ENCODE data around the gene PCBP1.
A peak's percentile ranks its signal among the peaks of the same experiment; 100 is the strongest.
"Not testable (repeated sequence)": the region's sequence is repeated elsewhere in the genome, so short reads cannot be mapped to it uniquely, and the experiment has no call there.

The PCBP1 gene

GRCh38 chr2:70095720-70096670, 8.7 kb downstream of the PCBP1 start:
- Histone ChIP-seq H3K4me3 (no peak overlapping the region), H3K9me3 (no peaks in the 10 kb centered on the region), H3K4me1 (no peaks in the 10 kb centered on the region), H3K27me3 (ENCODE audit: low read depth) (no peaks in the 10 kb centered on the region), H3K36me3 (replicated peaks) (no peaks in the 10 kb centered on the region)
- in situ Hi-C loops (cut with MboI; ENCODE audit: low sequenced_read_pairs), result no loop called here
- no peak for DNase-seq (ENCODE audit: low spot score in 2 of 2)

- Histone ChIP-seq H3K4me3 (no peak overlapping the region), H3K27me3 (ENCODE audit: low read depth) (no peaks in the 10 kb centered on the region)
- in situ Hi-C loops (cut with MboI; ENCODE audit: low sequenced_read_pairs), result no loop called here
These were observed 10.8 kb downstream of the PCBP1 start for GRCh38 chr2:70098032-70098431.

GRCh38 chr2:70099270-70099669, 12.0 kb downstream of the PCBP1 start:
- Histone ChIP-seq H3K4me1 (peaks cover 10% of the 10 kb centered on the region), H3K27me3 (ENCODE audit: low read depth) (no peaks in the 10 kb centered on the region), H3K9me3 (no peaks in the 10 kb centered on the region; the same call in 1 of the 2 replicates), H3K4me3 (no peak overlapping the region), H3K36me3 (replicated peaks) (no peaks in the 10 kb centered on the region)
- in situ Hi-C loops (cut with MboI; ENCODE audit: low sequenced_read_pairs), result no loop called here
- no peak for DNase-seq (ENCODE audit: low spot score in 2 of 2)

More at GRCh38 chr2:70098032-70098431, 10.8 kb downstream of the PCBP1 start:
- no peaks in the 10 kb centered on the region for H3K36me3 ChIP-seq (replicated peaks)
- no peak for DNase-seq (ENCODE audit: low spot score in 2 of 2)
- H3K4me1 ChIP-seq, result no peaks in the 10 kb centered on the region; the same call in 1 of the 2 replicates
- no peaks in the 10 kb centered on the region; the same call in 1 of the 2 replicates for H3K9me3 ChIP-seq

- no peak for DNase-seq (ENCODE audit: low spot score in 2 of 2)
- H3K4me3 ChIP-seq, result no peak overlapping the region
- in situ Hi-C loops (cut with MboI; ENCODE audit: low sequenced_read_pairs), result no loop called here
- no peaks in the 10 kb centered on the region for H3K36me3 ChIP-seq (replicated peaks)
- no peaks in the 10 kb centered on the region; the same call in 1 of the 2 replicates for H3K9me3 ChIP-seq
- H3K27me3 ChIP-seq (ENCODE audit: low read depth), result no peaks in the 10 kb centered on the region
- H3K4me1 ChIP-seq, result peaks cover 17% of the 10 kb centered on the region
These were observed 13.9 kb downstream of the PCBP1 start for GRCh38 chr2:70101174-70101573.

GRCh38 chr2:70101686-70102085, 14.4 kb downstream of the PCBP1 start:
- H3K36me3 ChIP-seq (replicated peaks); in situ Hi-C loops (cut with MboI; ENCODE audit: low sequenced_read_pairs); H3K4me3 ChIP-seq; DNase-seq (ENCODE audit: low spot score in 2 of 2); H3K9me3 ChIP-seq; H3K27me3 ChIP-seq (ENCODE audit: low read depth): not testable (repeated sequence)
- peaks cover 17% of the 10 kb centered on the region for H3K4me1 ChIP-seq

- DNase-seq (ENCODE audit: low spot score in 2 of 2); H3K4me3 ChIP-seq; H3K27me3 ChIP-seq (ENCODE audit: low read depth); in situ Hi-C loops (cut with MboI; ENCODE audit: low sequenced_read_pairs); H3K9me3 ChIP-seq; H3K36me3 ChIP-seq (replicated peaks): not testable (repeated sequence)
- peaks cover 17% of the 10 kb centered on the region for H3K4me1 ChIP-seq
These were observed 15.1 kb downstream of the PCBP1 start for GRCh38 chr2:70102323-70102905.

GRCh38 chr2:70103531-70104061, 16.3 kb downstream of the PCBP1 start:
- Histone ChIP-seq H3K36me3 (replicated peaks) (no peaks in the 10 kb centered on the region), H3K4me3 (no peak overlapping the region), H3K27me3 (ENCODE audit: low read depth) (no peaks in the 10 kb centered on the region), H3K9me3 (no peaks in the 10 kb centered on the region; the same call in 1 of the 2 replicates), H3K4me1 (peaks cover 22% of the 10 kb centered on the region)
- DNase-seq (ENCODE audit: low spot score in 2 of 2), result peak; percentile 18 to 87
- in situ Hi-C loops (cut with MboI; ENCODE audit: low sequenced_read_pairs), result no loop called here

GRCh38 chr2:70104231-70105111, 17.2 kb downstream of the PCBP1 start:
- Histone ChIP-seq H3K36me3 (replicated peaks) (no peaks in the 10 kb centered on the region), H3K27me3 (ENCODE audit: low read depth) (no peaks in the 10 kb centered on the region), H3K4me3 (no peak overlapping the region), H3K9me3 (no peaks in the 10 kb centered on the region; the same call in 1 of the 2 replicates), H3K4me1 (peaks cover 29% of the 10 kb centered on the region)
- DNase-seq (ENCODE audit: low spot score in 2 of 2), result peak in 1 of 2 experiments; percentile 37
- in situ Hi-C loops (cut with MboI; ENCODE audit: low sequenced_read_pairs), result no loop called here

- peaks cover 29% of the 10 kb centered on the region for H3K4me1 ChIP-seq
- not testable (repeated sequence) for H3K4me3 ChIP-seq
These were observed 18.9 kb downstream of the PCBP1 start for GRCh38 chr2:70106138-70106537.

GRCh38 chr2:70110397-70110796, 23.1 kb downstream of the PCBP1 start:
- H3K27me3 ChIP-seq (ENCODE audit: low read depth); in situ Hi-C loops (cut with MboI; ENCODE audit: low sequenced_read_pairs); H3K9me3 ChIP-seq; DNase-seq (ENCODE audit: low spot score in 2 of 2); H3K4me3 ChIP-seq; H3K36me3 ChIP-seq (replicated peaks): not testable (repeated sequence)
- H3K4me1 ChIP-seq, result peaks cover 12% of the 10 kb centered on the region

More at GRCh38 chr2:70106138-70106537, 18.9 kb downstream of the PCBP1 start:
- H3K9me3 ChIP-seq; H3K36me3 ChIP-seq (replicated peaks); DNase-seq (ENCODE audit: low spot score in 2 of 2); H3K27me3 ChIP-seq (ENCODE audit: low read depth); in situ Hi-C loops (cut with MboI; ENCODE audit: low sequenced_read_pairs): not testable (repeated sequence)

- Histone ChIP-seq H3K4me3 (no peak overlapping the region), H3K27me3 (ENCODE audit: low read depth) (no peaks in the 10 kb centered on the region), H3K9me3 (no peaks in the 10 kb centered on the region), H3K36me3 (replicated peaks) (no peaks in the 10 kb centered on the region), H3K4me1 (peaks cover 12% of the 10 kb centered on the region)
- DNase-seq (ENCODE audit: low spot score in 2 of 2), result no peak
- in situ Hi-C loops (cut with MboI; ENCODE audit: low sequenced_read_pairs), result no loop called here
These were observed 24.7 kb downstream of the PCBP1 start for GRCh38 chr2:70111752-70112591.

- no peak for DNase-seq (ENCODE audit: low spot score in 2 of 2)
- H3K27me3 ChIP-seq (ENCODE audit: low read depth), result no peaks in the 10 kb centered on the region
- no peaks in the 10 kb centered on the region for H3K36me3 ChIP-seq (replicated peaks)
- in situ Hi-C loops (cut with MboI; ENCODE audit: low sequenced_read_pairs), result no loop called here
- H3K4me1 ChIP-seq, result peaks cover 11% of the 10 kb centered on the region
- no peak overlapping the region for H3K4me3 ChIP-seq
- no peaks in the 10 kb centered on the region for H3K9me3 ChIP-seq
These were observed 26.2 kb downstream of the PCBP1 start for GRCh38 chr2:70113359-70114070.

Data from HAP-1 (cell line).